ENCODE measurements around the gene ERN2. TPM values are rescaled to one million over a fixed set of nuclear protein-coding genes. Genes with fewer than 3 reads are reported as not detected.
A peak's percentile ranks its signal among the peaks of the same experiment; 100 is the strongest.

Gene ERN2
- total and polyA plus RNA-seq, 2 of the 13 experiments (the other 11 are each of a cell fraction or from before 2014, with no cell fraction given): 2.2 to 3.5 TPM

- TF ChIP-seq PAWR (CRISPR knock-in tag; IDR thresholded peaks at IDR 0.05; ENCODE audit: borderline replicate concordance): no peak
- peak; percentile 100 for TF ChIP-seq ZBTB10 (CRISPR knock-in tag; IDR thresholded peaks at IDR 0.05; ENCODE audit: borderline replicate concordance)
- TF ChIP-seq TFE3 (CRISPR knock-in tag; IDR thresholded peaks at IDR 0.05): peak; percentile 90
- TF ChIP-seq TMF1 (CRISPR knock-in tag; IDR thresholded peaks at IDR 0.05; ENCODE audit: low read depth): peak; percentile 93
- peak; percentile 99 for TF ChIP-seq SRF (IDR thresholded peaks at IDR 0.05; ENCODE audit: low read depth, low read length)
- peak; percentile 97; the same call in 1 of the 2 replicates for TF ChIP-seq NRL (CRISPR knock-in tag; IDR thresholded peaks at IDR 0.05; ENCODE audit: borderline replicate concordance)
- no peak; the same call in 1 of the 2 replicates for TF ChIP-seq RNF219 (CRISPR knock-in tag; IDR thresholded peaks at IDR 0.05)
- peak; percentile 91 for TF ChIP-seq BHLHE40 (IDR thresholded peaks at IDR 0.05; ENCODE audit: low read length)
- TF ChIP-seq ZNF781 (CRISPR knock-in tag; IDR thresholded peaks at IDR 0.05; ENCODE audit: borderline replicate concordance, not compliant biosample characterization): peak; percentile 99
- peak; percentile 85 for TF ChIP-seq ZNF44 (CRISPR knock-in tag; IDR thresholded peaks at IDR 0.05)
- peak; percentile 97 for TF ChIP-seq ZNF761 (CRISPR knock-in tag; conservative IDR thresholded peaks at IDR 0.05)
- peak; percentile 88 for TF ChIP-seq HMG20B (CRISPR knock-in tag; conservative IDR thresholded peaks at IDR 0.05)
- peak; percentile 96 for TF ChIP-seq MXD3 (CRISPR knock-in tag; IDR thresholded peaks at IDR 0.05)
- no peak for TF ChIP-seq HDAC6 (IDR thresholded peaks at IDR 0.05; ENCODE audit: low read depth, low read length)
- TF ChIP-seq SIX4 (CRISPR knock-in tag; IDR thresholded peaks at IDR 0.05): no peak; the same call in 1 of the 2 replicates
- peak; percentile 60 for TF ChIP-seq PAXIP1 (CRISPR knock-in tag; conservative IDR thresholded peaks at IDR 0.05)
- peak; percentile 95 for TF ChIP-seq POLR2G (IDR thresholded peaks at IDR 0.05; ENCODE audit: low read depth, low read length)
- no peak for TF ChIP-seq ATM (IDR thresholded peaks at IDR 0.05; ENCODE audit: borderline replicate concordance)
Observed at GRCh38 chr16:23640931-23641765, 71.9 kb downstream of the ERN2 start, which contains the start of the genes DCTN5 and PALB2 (continued).

Measured in HepG2 (cell line).